Endodermal cell (in vitro differentiated cells): ENCODE measurements around the gene FBXW7. TPM values are rescaled to one million over a fixed set of nuclear protein-coding genes. Genes with fewer than 3 reads are reported as not detected.

Source experiments
- DNase-seq: peaks from one replicate; pipeline ENCODE4 v3.0.0-alpha.2; 2017
- H3K27ac ChIP-seq: 2 replicates; pipeline ENCODE4 v1.5.1; 2013; ENCODE audit warnings: mild to moderate bottlenecking, low read depth, low read length, moderate library complexity
- H3K27me3 ChIP-seq: 2 replicates; pipeline ENCODE4 v1.6.1; 2013; ENCODE audit warnings: mild to moderate bottlenecking, low read length, moderate library complexity; ENCODE audit not compliant: insufficient read depth, control insufficient read depth, poor library complexity, severe bottlenecking
- H3K36me3 ChIP-seq: 2 replicates; pipeline ENCODE4 v1.7.0; 2013; ENCODE audit warnings: mild to moderate bottlenecking, low read length, moderate library complexity; ENCODE audit not compliant: control insufficient read depth, insufficient read depth
- H3K4me1 ChIP-seq: one replicate; pipeline ENCODE4 v1.7.0; 2013; ENCODE audit warnings: low read length; ENCODE audit not compliant: control insufficient read depth, insufficient read depth
- H3K4me3 ChIP-seq: 2 replicates; pipeline ENCODE4 v1.5.1; 2013; ENCODE audit warnings: mild to moderate bottlenecking, low read length, moderate library complexity
- H3K9ac ChIP-seq: 2 replicates; pipeline ENCODE4 v1.6.1; 2013; ENCODE audit warnings: mild to moderate bottlenecking, low read length, moderate library complexity; ENCODE audit not compliant: poor library complexity, severe bottlenecking; ENCODE audit errors: extremely low read depth
- H3K9me3 ChIP-seq: 2 replicates; pipeline ENCODE4 v1.6.1; 2013; ENCODE audit warnings: mild to moderate bottlenecking, low read length, moderate library complexity; ENCODE audit not compliant: control insufficient read depth
- H3K27ac Mint-ChIP-seq: 2 replicates; pipeline ENCODE4 v1.8.0; 2020; ENCODE audit warnings: mixed read lengths
- H3K27me3 Mint-ChIP-seq: 2 replicates; pipeline ENCODE4 v1.8.0; 2021; ENCODE audit warnings: mild to moderate bottlenecking, mixed read lengths; ENCODE audit not compliant: insufficient read depth
- H3K36me3 Mint-ChIP-seq: 2 replicates; pipeline ENCODE4 v1.8.0; 2020; ENCODE audit warnings: low read depth, mixed read lengths
- H3K4me1 Mint-ChIP-seq: 2 replicates; pipeline ENCODE4 v1.8.0; 2020; ENCODE audit warnings: mixed read lengths
- H3K4me3 Mint-ChIP-seq: 2 replicates; pipeline ENCODE4 v1.8.0; 2020; ENCODE audit warnings: mild to moderate bottlenecking, moderate library complexity, mixed read lengths
- H3K9me3 Mint-ChIP-seq: 2 replicates; pipeline ENCODE4 v1.8.0; 2020; ENCODE audit warnings: mild to moderate bottlenecking, mixed read lengths
- WGBS, 2 experiments: methylation state at CpG; one replicate each; pipeline versions ENCODE4 v1.1.5 to v1.1.7; 2013; ENCODE audit warnings: missing lambda C conversion rate in 2 of 2, mixed read lengths in 1 of 2; ENCODE audit not compliant: insufficient coverage in 1 of 2, insufficient read length in 1 of 2; 5-methylcytosine and 5-hydroxymethylcytosine counted together
- total RNA-seq, 2 donors: library from RNA; stranded (reverse); fragmentation: NEBNext Ultra II Directional in 1 of 2; extraction: Animal tissue kit (Norgen Biotek cat#: 25700) in 1 of 2; gene quantifications; 2 replicates in 1 of 2; 3 replicates in 1 of 2; pipeline ENCODE4 v1.2.1, GENCODE V29; 2021
- TF ChIP-seq, protein P1 (sequence below): fragments of 200-600 bp; sonication (generic); conservative IDR thresholded peaks from 2 replicates; pipeline ENCODE4 v1.5.0; 2021; ENCODE audit warnings: antibody characterized with exemption, mild to moderate bottlenecking

FBXW7 gene
- total RNA-seq, 2 donors from 2014 or later = 34.3 to 34.4 TPM

- TF ChIP-seq, protein P1, sequence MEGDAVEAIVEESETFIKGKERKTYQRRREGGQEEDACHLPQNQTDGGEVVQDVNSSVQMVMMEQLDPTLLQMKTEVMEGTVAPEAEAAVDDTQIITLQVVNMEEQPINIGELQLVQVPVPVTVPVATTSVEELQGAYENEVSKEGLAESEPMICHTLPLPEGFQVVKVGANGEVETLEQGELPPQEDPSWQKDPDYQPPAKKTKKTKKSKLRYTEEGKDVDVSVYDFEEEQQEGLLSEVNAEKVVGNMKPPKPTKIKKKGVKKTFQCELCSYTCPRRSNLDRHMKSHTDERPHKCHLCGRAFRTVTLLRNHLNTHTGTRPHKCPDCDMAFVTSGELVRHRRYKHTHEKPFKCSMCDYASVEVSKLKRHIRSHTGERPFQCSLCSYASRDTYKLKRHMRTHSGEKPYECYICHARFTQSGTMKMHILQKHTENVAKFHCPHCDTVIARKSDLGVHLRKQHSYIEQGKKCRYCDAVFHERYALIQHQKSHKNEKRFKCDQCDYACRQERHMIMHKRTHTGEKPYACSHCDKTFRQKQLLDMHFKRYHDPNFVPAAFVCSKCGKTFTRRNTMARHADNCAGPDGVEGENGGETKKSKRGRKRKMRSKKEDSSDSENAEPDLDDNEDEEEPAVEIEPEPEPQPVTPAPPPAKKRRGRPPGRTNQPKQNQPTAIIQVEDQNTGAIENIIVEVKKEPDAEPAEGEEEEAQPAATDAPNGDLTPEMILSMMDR = no peak
- no peak overlapping the region for H3K27ac Mint-ChIP-seq
- H3K27me3 Mint-ChIP-seq = no peaks in the 10 kb centered on the region
- WGBS, 2 experiments = 90 to 100% methylated on average over 2 to 4 of the region's 4 CpGs
- no peaks in the 10 kb centered on the region for H3K9me3 Mint-ChIP-seq
- no peak overlapping the region for H3K9ac ChIP-seq
- no peak for DNase-seq
- H3K9me3 ChIP-seq = no peaks in the 10 kb centered on the region
- no peaks in the 10 kb centered on the region for H3K36me3 Mint-ChIP-seq
- H3K36me3 ChIP-seq = no peaks in the 10 kb centered on the region
- peaks cover 3% of the 10 kb centered on the region for H3K4me1 Mint-ChIP-seq
- no peak overlapping the region for H3K4me3 Mint-ChIP-seq
- H3K4me1 ChIP-seq = no peaks in the 10 kb centered on the region
- H3K4me3 ChIP-seq = no peak overlapping the region
- no peaks in the 10 kb centered on the region for H3K27me3 ChIP-seq
- no peak overlapping the region for H3K27ac ChIP-seq
These were observed 141.1 kb downstream of the FBXW7 start for GRCh38 chr4:152394791-152395190.

DNA sequence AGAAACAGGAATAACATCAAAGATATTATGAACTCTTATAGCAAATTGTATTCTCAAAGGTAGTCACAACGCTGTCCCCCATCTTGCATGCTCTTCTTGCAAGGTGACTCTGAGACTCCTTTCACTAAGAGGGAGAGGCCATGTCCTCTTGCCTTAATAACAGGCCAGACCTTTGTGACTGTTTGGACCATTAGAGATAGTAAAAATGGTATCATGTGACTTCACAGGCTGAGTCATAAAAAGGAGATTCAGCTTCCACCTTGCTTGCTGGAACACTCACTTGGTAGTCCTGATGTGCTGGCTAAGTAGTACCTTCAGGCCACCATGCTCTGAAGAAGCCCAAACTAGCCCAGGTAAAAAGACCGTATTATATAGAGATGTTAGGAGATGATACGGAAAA is 143.8 kb downstream of the FBXW7 start:
- H3K9me3 Mint-ChIP-seq = no peaks in the 10 kb centered on the region
- Histone ChIP-seq H3K9me3 (no peaks in the 10 kb centered on the region), H3K36me3 (no peaks in the 10 kb centered on the region), H3K27ac (no peak overlapping the region), H3K4me3 (no peak overlapping the region), H3K9ac (no peak overlapping the region), H3K27me3 (no peaks in the 10 kb centered on the region), H3K4me1 (no peaks in the 10 kb centered on the region)
- H3K27ac Mint-ChIP-seq = no peak overlapping the region
- no peaks in the 10 kb centered on the region for H3K36me3 Mint-ChIP-seq
- DNase-seq = no peak
- no peaks in the 10 kb centered on the region for H3K27me3 Mint-ChIP-seq
- H3K4me1 Mint-ChIP-seq = peaks cover 2% of the 10 kb centered on the region
- no peak overlapping the region for H3K4me3 Mint-ChIP-seq
- WGBS, 2 experiments = 98 to 100% methylated on average over 3 of the region's 3 CpGs
- TF ChIP-seq, protein P1 = no peak

DNA sequence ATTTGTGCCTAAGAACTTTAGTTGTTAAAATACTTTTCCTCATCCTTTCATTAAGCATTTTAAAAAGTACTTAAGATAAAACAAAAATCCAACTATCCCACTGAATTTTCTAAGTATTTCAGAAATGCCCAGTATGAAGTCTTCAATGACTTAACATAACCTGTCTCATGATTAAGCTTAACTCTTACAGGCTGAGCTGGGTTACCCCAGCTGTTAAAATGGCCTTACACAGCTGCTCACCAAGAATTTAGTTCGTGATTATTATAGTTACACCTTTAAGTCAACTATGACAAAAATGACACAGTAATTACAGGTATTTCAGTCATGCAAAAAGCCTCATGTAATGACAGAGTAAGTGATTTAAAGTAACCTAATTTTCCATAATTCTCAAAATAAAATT is 145.7 kb downstream of the FBXW7 start:
- Mint-ChIP-seq H3K27ac (no peak overlapping the region), H3K36me3 (no peaks in the 10 kb centered on the region), H3K4me3 (no peak overlapping the region), H3K4me1 (no peaks in the 10 kb centered on the region), H3K27me3 (no peaks in the 10 kb centered on the region), H3K9me3 (no peaks in the 10 kb centered on the region)
- WGBS, 2 experiments = 84% methylated on average over 1 of the region's 1 CpG; no CpG with 5 or more reads in 1 of the 2 experiments
- no peaks in the 10 kb centered on the region for H3K9me3 ChIP-seq
- H3K4me3 ChIP-seq = no peak overlapping the region
- H3K4me1 ChIP-seq = no peaks in the 10 kb centered on the region
- no peaks in the 10 kb centered on the region for H3K27me3 ChIP-seq
- TF ChIP-seq, protein P1 = no peak
- H3K9ac ChIP-seq = no peak overlapping the region
- H3K36me3 ChIP-seq = no peaks in the 10 kb centered on the region
- no peak overlapping the region for H3K27ac ChIP-seq
- DNase-seq = no peak
